Activated CD4-positive, alpha-beta T cell treated with anti-CD3 and anti-CD28 coated beads for 4 hours (primary cell): ENCODE results near the gene ACOT6.
"Not testable (repeated sequence)": the region's sequence is repeated elsewhere in the genome, so short reads cannot be mapped to it uniquely, and the experiment has no call there.

ENCODE experiments used
- DNase-seq, 2 donors: peaks; one replicate each; pipeline ENCODE4 v3.0.0-alpha.2; 2020

The ACOT6 gene

GRCh38 chr14:73612339-73613045, at the start of gene ACOT6:
Gene ACOT6, plus strand, starts transcription at chr14:73612517. Its CDS starts 55 bp downstream, at chr14:73612572.
- DNase-seq = peak; percentile 56 to 63

GRCh38 chr14:73562696-73563095, 49.6 kb upstream of the ACOT6 start:
- not testable (repeated sequence) for DNase-seq

GRCh38 chr14:73566431-73566830, 45.9 kb upstream of the ACOT6 start:
- not testable (repeated sequence) for DNase-seq

GRCh38 chr14:73566935-73567334, 45.4 kb upstream of the ACOT6 start:
- not testable (repeated sequence) for DNase-seq

- no peak for DNase-seq
These were observed 45.0 kb upstream of the ACOT6 start for GRCh38 chr14:73567358-73567757.

- peak; percentile 20 to 21 for DNase-seq
These were observed 44.1 kb upstream of the ACOT6 start for GRCh38 chr14:73567951-73568885.

- not testable (repeated sequence) for DNase-seq
These were observed 43.5 kb upstream of the ACOT6 start for GRCh38 chr14:73568886-73569184.

GRCh38 chr14:73569185-73569958, 42.9 kb upstream of the ACOT6 start, which contains the start of gene ACOT2:
Gene ACOT2, plus strand, starts transcription at chr14:73569213. Its CDS starts 28 bp downstream, at chr14:73569241.
- DNase-seq = peak; percentile 89 to 90

GRCh38 chr14:73570913-73571312, 41.4 kb upstream of the ACOT6 start:
- DNase-seq = peak; percentile 54 to 67

- not testable (repeated sequence) for DNase-seq
These were observed 39.3 kb upstream of the ACOT6 start for GRCh38 chr14:73573034-73573433.

- DNase-seq = not testable (repeated sequence)
These were observed 38.6 kb upstream of the ACOT6 start for GRCh38 chr14:73573740-73574139.

GRCh38 chr14:73574251-73574650, 38.1 kb upstream of the ACOT6 start:
- not testable (repeated sequence) for DNase-seq

- no peak for DNase-seq
These were observed 35.9 kb upstream of the ACOT6 start for GRCh38 chr14:73576391-73576790.

- DNase-seq = not testable (repeated sequence)
These were observed 35.1 kb upstream of the ACOT6 start for GRCh38 chr14:73577214-73577613.

GRCh38 chr14:73582102-73582979, 30.0 kb upstream of the ACOT6 start:
- DNase-seq = not testable (repeated sequence)

- no peak for DNase-seq
These were observed 23.6 kb upstream of the ACOT6 start for GRCh38 chr14:73588695-73589094.

- DNase-seq = no peak
These were observed 23.2 kb upstream of the ACOT6 start for GRCh38 chr14:73589116-73589515.

GRCh38 chr14:73590673-73591004, 21.7 kb upstream of the ACOT6 start:
- DNase-seq = not testable (repeated sequence)

GRCh38 chr14:73591690-73592449, 20.4 kb upstream of the ACOT6 start, which contains the start of gene ACOT4:
Gene ACOT4, plus strand, starts transcription at chr14:73591873. Its CDS starts 87 bp downstream, at chr14:73591960.
- peak; percentile 46 to 58 for DNase-seq

GRCh38 chr14:73594491-73594890, 17.8 kb upstream of the ACOT6 start:
- DNase-seq = no peak

GRCh38 chr14:73599499-73599898, 12.8 kb upstream of the ACOT6 start:
- no peak for DNase-seq
